ENCODE measurements around the gene BTNL9.

BTNL9 gene

GRCh38 chr5:181058321-181058720 lies 18.3 kb downstream of the BTNL9 start:
- TF ChIP-seq CTCF (IDR thresholded peaks at IDR 0.05; ENCODE audit: borderline replicate concordance, insufficient read depth, low read depth, low read length) = no peak
- no peak overlapping the region for H3K4me3 ChIP-seq (ENCODE audit: low read depth, low read length)

GRCh38 chr5:181058786-181059296 lies 18.8 kb downstream of the BTNL9 start:
- TF ChIP-seq CTCF (IDR thresholded peaks at IDR 0.05; ENCODE audit: borderline replicate concordance, insufficient read depth, low read depth, low read length) = no peak
- H3K4me3 ChIP-seq (ENCODE audit: low read depth, low read length) = no peak overlapping the region

- no peak for TF ChIP-seq CTCF (IDR thresholded peaks at IDR 0.05; ENCODE audit: borderline replicate concordance, insufficient read depth, low read depth, low read length)
- no peak overlapping the region for H3K4me3 ChIP-seq (ENCODE audit: low read depth, low read length)
Measured at GRCh38 chr5:181059297-181060230, 19.5 kb downstream of the BTNL9 start.

GRCh38 chr5:181060231-181060590 lies 20.1 kb downstream of the BTNL9 start:
- TF ChIP-seq CTCF (IDR thresholded peaks at IDR 0.05; ENCODE audit: borderline replicate concordance, insufficient read depth, low read depth, low read length) = no peak
- H3K4me3 ChIP-seq (ENCODE audit: low read depth, low read length) = no peak overlapping the region

- TF ChIP-seq CTCF (IDR thresholded peaks at IDR 0.05; ENCODE audit: borderline replicate concordance, insufficient read depth, low read depth, low read length) = no peak
- no peak overlapping the region for H3K4me3 ChIP-seq (ENCODE audit: low read depth, low read length)
Measured at GRCh38 chr5:181060924-181061323, 20.9 kb downstream of the BTNL9 start.

GRCh38 chr5:181061645-181062044 lies 21.6 kb downstream of the BTNL9 start:
- no peak for TF ChIP-seq CTCF (IDR thresholded peaks at IDR 0.05; ENCODE audit: borderline replicate concordance, insufficient read depth, low read depth, low read length)
- no peak overlapping the region for H3K4me3 ChIP-seq (ENCODE audit: low read depth, low read length)

- TF ChIP-seq CTCF (IDR thresholded peaks at IDR 0.05; ENCODE audit: borderline replicate concordance, insufficient read depth, low read depth, low read length) = no peak
- H3K4me3 ChIP-seq (ENCODE audit: low read depth, low read length) = no peak overlapping the region
Measured at GRCh38 chr5:181062631-181063030, 22.6 kb downstream of the BTNL9 start.

Measured in GM12875 (cell line).